Measurements from ENCODE around the gene ALK. TPM values are rescaled to one million over a fixed set of nuclear protein-coding genes. Genes with fewer than 3 reads are reported as not detected.

Gene ALK
- total RNA-seq, 2 experiments from 2014 or later: not detected

- POLR2A ChIA-PET: no interaction called here
- DNase-seq: no peak
- no peak for ATAC-seq
- intact Hi-C loops (cut with micrococcal nuclease): no loop called here
- H3K36me3 Mint-ChIP-seq (ENCODE audit: low read depth): no peaks in the 10 kb centered on the region
- CTCF ChIA-PET: interaction anchor here (1.0 kb wide), 1 partner anchor 15 kb away, joined by 3 read pairs; no protein-coding TSS in a partner anchor
- TF ChIP-seq, protein P1, sequence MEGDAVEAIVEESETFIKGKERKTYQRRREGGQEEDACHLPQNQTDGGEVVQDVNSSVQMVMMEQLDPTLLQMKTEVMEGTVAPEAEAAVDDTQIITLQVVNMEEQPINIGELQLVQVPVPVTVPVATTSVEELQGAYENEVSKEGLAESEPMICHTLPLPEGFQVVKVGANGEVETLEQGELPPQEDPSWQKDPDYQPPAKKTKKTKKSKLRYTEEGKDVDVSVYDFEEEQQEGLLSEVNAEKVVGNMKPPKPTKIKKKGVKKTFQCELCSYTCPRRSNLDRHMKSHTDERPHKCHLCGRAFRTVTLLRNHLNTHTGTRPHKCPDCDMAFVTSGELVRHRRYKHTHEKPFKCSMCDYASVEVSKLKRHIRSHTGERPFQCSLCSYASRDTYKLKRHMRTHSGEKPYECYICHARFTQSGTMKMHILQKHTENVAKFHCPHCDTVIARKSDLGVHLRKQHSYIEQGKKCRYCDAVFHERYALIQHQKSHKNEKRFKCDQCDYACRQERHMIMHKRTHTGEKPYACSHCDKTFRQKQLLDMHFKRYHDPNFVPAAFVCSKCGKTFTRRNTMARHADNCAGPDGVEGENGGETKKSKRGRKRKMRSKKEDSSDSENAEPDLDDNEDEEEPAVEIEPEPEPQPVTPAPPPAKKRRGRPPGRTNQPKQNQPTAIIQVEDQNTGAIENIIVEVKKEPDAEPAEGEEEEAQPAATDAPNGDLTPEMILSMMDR (IDR thresholded peaks at IDR 0.05): no peak
- peaks cover 5% of the 10 kb centered on the region for H3K9me3 Mint-ChIP-seq
- H3K27me3 Mint-ChIP-seq: peaks cover 10% of the 10 kb centered on the region
- no peak overlapping the region for H3K27ac Mint-ChIP-seq
- no peaks in the 10 kb centered on the region for H3K4me1 Mint-ChIP-seq (ENCODE audit: low read depth)
- H3K4me3 Mint-ChIP-seq: no peak overlapping the region
Observed at GRCh38 chr2:29848566-29849310, 72.6 kb downstream of the ALK start.

DNA sequence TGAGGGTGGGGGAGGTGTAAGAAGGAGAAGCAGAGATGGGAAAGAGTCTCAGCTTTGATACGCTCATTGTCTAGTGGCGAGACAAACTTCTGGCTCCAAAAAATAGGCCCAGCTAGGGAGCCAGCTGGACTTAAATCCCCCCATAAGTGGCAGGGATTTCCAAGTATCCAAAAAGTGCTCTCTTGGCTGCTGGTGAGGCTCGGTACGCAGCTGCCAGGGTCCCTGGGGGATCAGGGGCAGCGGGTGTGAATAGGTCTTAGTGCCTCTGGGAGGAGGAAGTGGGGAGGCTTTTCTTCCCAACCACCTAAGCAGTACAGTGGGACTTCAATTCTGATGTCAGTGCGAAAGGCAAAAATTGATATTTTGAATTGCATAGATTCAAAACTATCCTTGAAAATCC lies 73.5 kb downstream of the ALK start:
- no peaks in the 10 kb centered on the region for H3K4me1 Mint-ChIP-seq (ENCODE audit: low read depth)
- ChIA-PET POLR2A (interaction anchor here (0.7 kb wide), 1 partner anchor 294 kb away, joined by 3 read pairs; no protein-coding TSS in a partner anchor), CTCF (no interaction called here)
- H3K36me3 Mint-ChIP-seq (ENCODE audit: low read depth): no peaks in the 10 kb centered on the region
- intact Hi-C loops (cut with micrococcal nuclease): no loop called here
- DNase-seq (no peak), ATAC-seq (no peak)
- peaks cover 5% of the 10 kb centered on the region for H3K27me3 Mint-ChIP-seq
- TF ChIP-seq, protein P1 (IDR thresholded peaks at IDR 0.05): no peak
- no peak overlapping the region for H3K27ac Mint-ChIP-seq
- no peak overlapping the region for H3K4me3 Mint-ChIP-seq
- H3K9me3 Mint-ChIP-seq: no peaks in the 10 kb centered on the region

GRCh38 chr2:29844713-29845326 lies 76.6 kb downstream of the ALK start:
- Mint-ChIP-seq H3K36me3 (ENCODE audit: low read depth) (no peaks in the 10 kb centered on the region), H3K4me3 (no peak overlapping the region), H3K27ac (no peak overlapping the region), H3K27me3 (peaks cover 4% of the 10 kb centered on the region), H3K9me3 (no peaks in the 10 kb centered on the region), H3K4me1 (ENCODE audit: low read depth) (no peaks in the 10 kb centered on the region)
- ChIA-PET POLR2A (no interaction called here), CTCF (no interaction called here)
- ATAC-seq: no peak
- TF ChIP-seq, protein P1 (IDR thresholded peaks at IDR 0.05): no peak
- DNase-seq: no peak
- intact Hi-C loops (cut with micrococcal nuclease): no loop called here

DNA sequence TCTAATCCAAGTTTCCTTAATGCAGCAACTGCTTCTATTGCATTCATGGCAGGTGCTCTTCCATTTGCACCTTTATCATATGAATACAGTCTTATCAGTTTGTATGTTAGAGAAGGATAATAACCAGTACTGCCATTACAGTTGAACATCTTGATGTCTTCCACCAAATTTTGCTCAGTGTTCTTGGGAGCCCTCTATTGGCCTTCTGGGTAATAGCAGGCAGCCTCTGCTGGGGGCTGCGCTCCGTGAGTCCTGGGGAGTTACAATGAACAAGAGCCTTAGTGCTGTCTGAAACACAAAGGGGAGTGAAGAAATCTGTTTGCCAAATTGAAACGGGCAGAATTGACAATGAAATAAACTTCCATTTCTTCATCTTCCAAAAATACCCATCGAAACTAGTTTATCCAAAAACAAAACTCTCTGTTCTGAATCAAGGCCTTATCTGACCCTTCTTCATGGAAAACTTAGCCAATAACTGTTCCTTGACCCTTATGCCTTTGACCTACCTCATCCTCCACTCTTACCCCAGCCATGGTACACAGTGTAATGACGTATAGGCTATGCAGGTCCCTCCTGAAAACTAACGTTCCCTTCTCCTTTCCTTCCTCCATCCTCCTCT lies 79.9 kb downstream of the ALK start:
- H3K27ac Mint-ChIP-seq: no peak overlapping the region
- H3K36me3 Mint-ChIP-seq (ENCODE audit: low read depth): no peaks in the 10 kb centered on the region
- no peak overlapping the region for H3K4me3 Mint-ChIP-seq
- peaks cover 10% of the 10 kb centered on the region for H3K9me3 Mint-ChIP-seq
- peak; percentile 38 for DNase-seq
- TF ChIP-seq, protein P1 (IDR thresholded peaks at IDR 0.05): peak; percentile 84
- peak; percentile 49 for ATAC-seq
- POLR2A ChIA-PET: no interaction called here
- CTCF ChIA-PET: interaction anchor here (0.6 to 1.1 kb wide), 2 partner anchors 14 to 927 kb away, joined by 4 read pairs; no protein-coding TSS in a partner anchor
- no peaks in the 10 kb centered on the region for H3K4me1 Mint-ChIP-seq (ENCODE audit: low read depth)
- intact Hi-C loops (cut with micrococcal nuclease): no loop called here
- peaks cover 3% of the 10 kb centered on the region for H3K27me3 Mint-ChIP-seq

GRCh38 chr2:29839306-29839705 lies 82.1 kb downstream of the ALK start:
- Mint-ChIP-seq H3K27ac (no peak overlapping the region), H3K27me3 (peaks cover 6% of the 10 kb centered on the region), H3K36me3 (ENCODE audit: low read depth) (no peaks in the 10 kb centered on the region), H3K4me1 (ENCODE audit: low read depth) (no peaks in the 10 kb centered on the region), H3K9me3 (peaks cover 12% of the 10 kb centered on the region), H3K4me3 (no peak overlapping the region)
- ChIA-PET POLR2A (no interaction called here), CTCF (interaction anchor here (0.6 to 1.1 kb wide), 2 partner anchors 22 to 45 kb away, joined by 3 to 5 read pairs; no protein-coding TSS in a partner anchor)
- TF ChIP-seq, protein P1 (IDR thresholded peaks at IDR 0.05): no peak
- no peak for DNase-seq
- intact Hi-C loops (cut with micrococcal nuclease): no loop called here
- no peak for ATAC-seq
